Activated CD4-positive, alpha-beta T cell treated with anti-CD3 and anti-CD28 coated beads, Interleukin-2, amount 50 U/mL, for 4 hours (primary cell): Measurements from ENCODE around the gene TEX19.
"Not testable (repeated sequence)": the region's sequence is repeated elsewhere in the genome, so short reads cannot be mapped to it uniquely, and the experiment has no call there.

ENCODE experiments used
- DNase-seq, 2 experiments: peaks; one replicate each; pipeline ENCODE4 v3.0.0-alpha.2; 2020

Gene TEX19

DNA sequence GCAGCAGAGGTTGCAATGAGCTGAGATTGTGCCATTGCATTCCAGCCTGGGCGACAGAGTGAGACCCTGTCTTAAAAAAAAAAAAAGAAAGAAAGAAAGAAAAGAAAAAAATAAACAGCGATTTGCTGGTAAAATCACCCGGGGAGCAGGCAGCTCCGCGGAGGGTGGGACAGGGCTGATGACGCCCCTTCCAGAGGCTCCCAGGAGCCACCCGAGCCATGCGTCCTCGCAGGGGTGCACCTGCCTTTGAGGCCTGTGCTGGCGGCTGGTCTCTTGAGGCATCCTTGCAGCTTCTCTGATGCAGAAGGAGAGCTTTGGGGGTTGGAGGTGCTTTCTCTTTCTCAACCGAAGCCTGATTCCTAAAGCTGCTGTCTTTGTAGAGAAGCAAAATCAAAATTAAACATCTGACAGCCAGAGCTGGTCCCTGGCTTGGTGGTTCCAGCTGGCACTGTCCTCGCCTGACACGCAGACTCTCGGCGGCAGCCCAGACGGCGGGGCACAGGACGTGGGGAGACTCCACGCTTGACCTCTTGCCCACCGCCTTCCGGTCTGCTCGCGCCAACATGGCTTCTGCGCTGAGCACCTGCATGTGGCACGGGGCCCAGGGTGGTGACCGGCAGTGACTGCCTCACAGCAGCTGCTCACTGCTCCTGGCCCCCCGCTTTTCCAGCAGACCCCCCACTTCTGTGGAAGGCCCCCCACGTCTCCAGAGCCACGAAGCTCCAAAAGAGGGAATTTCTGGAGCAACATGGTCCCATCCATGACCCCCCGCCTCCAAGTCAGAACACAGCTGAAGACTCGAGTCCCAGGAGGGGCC is 19.1 kb downstream of the TEX19 start:
- no peak for DNase-seq

DNA sequence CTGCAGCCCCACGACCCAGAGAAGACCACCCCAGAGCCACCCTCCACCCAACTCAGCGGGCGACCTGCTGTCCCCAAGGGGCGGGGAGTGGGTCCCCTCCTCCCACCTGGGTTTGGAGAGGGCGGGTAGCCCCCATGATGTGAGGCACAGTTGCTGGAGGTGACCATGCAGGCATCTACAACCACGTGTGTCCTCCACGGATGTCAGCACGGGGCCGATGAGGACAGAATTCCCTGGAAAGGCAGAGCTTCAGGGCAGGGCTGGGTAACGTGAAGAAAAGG is 19.6 kb downstream of the TEX19 start:
- no peak for DNase-seq

DNA sequence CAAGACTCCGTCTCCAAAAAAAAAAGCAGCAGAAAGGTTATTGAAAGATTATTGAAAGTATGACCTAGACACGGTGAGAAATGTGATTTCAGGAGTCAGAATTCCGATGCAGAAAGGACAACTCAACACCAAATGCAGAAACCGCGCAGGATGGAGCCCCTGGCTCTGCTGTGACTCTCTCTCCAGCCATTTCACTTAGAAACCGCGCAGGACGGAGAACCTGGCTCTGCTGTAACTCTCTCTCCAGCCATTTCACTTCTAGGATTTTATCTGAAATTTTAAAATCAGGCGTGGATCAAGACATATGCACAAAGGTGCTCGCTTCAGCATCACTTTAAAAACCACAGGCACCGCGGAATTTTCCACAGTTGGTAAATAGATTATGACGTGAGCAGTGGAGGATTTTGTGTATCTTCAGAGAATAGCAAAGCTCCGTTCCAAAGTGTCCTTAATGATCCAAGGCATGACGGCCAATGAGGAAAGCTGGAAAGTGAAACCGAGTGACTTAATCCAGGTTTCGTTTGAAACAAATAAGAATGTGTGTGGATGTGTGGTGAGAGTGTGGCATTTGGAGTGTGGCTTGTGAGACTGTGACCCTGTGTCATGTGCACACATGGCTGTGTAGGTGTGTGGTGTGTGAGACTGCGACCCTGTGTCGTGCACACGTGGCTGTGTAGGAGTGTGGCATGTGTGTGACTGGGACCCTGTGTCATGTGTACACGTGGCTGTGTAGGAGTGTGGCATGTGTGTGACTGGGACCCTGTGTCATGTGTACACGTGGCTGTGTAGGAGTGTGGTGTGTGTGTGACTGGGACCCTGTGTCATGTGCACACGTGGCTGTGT is 22.0 kb downstream of the TEX19 start:
- no peak for DNase-seq

DNA sequence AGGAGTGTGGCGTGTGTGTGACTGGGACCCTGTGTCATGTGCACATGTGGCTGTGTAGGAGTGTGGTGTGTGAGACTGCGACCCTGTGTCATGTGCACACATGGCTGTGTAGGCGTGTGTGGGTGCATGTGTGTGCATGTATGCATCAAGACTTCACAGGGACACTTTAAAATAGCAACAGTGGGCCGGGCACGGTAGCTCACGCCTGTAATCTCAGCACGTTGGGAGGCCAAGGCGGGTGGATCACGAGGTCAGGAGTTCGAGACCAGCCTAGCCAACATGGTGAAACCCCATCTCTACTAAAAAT is 22.6 kb downstream of the TEX19 start:
- DNase-seq = not testable (repeated sequence)

DNA sequence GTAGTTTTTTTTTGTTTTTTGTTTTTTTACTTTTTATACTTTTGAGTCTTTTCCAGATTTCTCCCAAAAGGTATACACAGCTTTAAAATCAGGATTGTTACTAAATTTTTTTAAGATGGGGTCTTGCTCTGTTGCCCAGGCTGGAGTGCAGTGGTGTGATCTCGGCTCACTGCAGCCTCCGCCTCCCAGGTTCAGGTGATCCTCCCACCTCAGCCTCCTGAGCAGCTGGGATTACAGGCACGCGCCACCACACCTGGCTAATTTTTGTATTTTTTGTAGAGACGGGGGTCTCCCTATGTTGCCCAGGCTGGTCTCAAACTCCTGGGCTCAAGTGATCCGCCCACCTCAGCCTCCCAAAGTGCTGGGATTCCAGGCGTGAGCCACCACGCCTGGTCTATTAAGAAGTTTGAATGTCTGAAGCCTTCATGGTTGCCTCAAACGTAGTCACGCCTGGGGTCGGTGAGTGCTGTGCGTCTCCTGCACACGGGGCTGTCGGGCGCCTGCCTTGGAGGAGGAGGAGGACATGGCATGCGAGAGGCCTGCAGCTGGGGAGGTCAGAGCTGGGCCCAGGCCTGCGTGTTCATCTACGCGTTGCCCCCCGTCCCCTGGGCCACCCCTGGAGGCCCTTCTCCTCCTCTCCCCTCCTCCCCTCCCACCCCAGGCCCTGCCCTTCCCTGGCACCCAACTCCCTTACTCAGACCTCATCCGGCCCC is 23.3 kb downstream of the TEX19 start:
- DNase-seq = not testable (repeated sequence)

DNA sequence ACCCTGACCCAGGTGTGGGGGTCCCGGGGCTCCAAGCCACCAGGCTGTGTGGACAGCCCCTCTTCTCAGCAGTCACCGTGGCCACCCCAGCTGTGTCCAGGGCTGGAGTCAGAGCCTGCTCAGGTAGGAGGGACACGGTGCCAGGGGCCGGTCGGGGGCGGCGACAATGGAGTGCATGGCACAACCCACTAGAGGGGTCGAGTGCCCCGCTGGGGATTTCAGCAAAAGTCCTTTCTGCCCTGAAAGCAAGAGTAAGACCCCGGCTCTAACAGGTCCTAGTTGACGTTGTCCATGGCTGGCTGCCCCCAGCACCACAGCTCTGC is 23.8 kb downstream of the TEX19 start:
- no peak for DNase-seq

DNA sequence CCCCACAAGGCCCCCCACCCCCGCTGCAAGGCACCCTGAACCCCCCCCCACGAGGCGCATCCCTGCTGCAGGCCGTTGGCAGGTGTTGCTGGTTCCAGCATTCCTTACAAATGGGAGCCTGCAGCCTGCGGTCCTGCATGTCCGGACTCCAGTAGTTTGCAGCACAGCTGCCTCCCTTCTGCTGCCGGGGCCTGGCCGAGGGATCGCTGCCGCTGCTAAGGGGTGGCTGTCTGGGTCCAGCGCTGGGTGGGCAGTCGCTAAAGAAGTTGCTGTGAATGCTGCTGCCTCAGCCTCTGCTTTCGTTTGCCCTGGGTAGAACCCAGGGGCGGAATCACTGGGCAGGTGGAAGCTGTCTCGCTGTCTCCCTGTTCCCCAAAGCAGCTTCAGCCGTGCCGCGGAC is 24.4 kb downstream of the TEX19 start:
- DNase-seq = no peak

DNA sequence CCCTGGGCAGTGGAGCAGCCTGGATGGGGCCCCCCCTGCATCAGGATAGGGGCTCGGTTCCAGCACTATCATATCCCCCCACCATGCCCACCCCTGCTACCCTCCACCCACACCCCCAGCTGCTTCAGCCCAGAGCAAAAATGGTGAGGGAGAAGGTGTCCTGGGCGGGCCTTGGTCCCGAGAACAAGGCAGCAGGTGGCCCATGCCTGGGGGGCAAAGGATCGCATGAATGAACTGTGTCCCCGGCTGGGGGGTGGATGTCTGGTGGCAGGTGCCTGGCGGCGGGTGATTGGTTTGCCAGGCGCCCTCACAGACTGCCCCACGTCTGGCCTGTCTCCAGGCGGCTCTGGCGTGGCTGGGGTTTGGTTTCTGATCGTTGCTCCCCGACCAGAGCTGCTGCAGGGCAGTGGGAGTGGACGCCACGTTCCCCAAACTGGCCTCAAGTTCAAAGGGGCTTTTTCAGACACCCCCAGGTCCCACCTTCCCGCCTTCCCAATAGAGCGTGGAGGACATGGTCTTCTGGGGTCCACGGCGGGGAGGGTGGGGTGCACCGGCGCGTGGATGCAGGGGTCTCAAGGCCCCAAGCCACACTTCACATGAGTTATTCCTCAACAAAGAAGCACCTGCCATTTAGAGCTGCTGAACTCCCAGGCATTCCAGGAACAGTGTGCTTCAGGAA is 25.1 kb downstream of the TEX19 start:
- DNase-seq = no peak

DNA sequence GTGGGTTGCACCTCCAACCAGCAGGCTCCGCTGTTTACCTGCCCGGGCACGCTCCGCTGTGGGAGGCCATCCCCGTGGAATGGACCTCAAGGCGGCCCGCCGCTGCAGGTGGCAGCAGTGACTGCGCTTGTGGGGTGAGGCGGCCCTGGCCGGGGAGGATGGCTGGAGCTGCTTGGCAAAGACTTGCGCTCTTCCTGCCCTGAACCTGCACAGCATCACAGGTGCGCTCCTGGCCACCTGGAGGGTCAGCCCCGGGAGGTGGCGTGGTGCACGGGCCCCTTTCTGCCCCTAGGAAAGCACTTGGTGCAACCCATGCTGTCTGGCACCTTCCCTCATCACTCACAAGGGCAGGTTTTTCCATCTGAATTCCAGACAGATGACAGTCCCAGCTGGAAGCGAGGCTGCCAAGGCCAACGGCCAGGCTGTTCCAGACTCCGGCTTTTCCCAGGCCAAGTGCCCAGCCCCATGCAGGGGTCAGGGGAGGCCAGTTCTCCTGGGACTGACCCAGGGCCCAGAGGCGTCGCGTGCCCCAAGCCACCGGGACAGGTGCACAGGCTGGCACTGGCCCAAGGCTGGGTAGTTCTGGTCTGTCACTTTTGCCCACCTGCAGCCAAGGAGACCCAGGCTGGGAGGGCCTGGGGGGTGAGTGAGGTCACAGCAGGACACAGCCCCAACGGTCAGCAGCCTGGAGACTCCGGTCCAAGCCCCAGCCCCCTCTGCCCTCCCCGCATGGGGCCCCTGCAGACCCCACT is 25.9 kb downstream of the TEX19 start:
- no peak for DNase-seq

DNA sequence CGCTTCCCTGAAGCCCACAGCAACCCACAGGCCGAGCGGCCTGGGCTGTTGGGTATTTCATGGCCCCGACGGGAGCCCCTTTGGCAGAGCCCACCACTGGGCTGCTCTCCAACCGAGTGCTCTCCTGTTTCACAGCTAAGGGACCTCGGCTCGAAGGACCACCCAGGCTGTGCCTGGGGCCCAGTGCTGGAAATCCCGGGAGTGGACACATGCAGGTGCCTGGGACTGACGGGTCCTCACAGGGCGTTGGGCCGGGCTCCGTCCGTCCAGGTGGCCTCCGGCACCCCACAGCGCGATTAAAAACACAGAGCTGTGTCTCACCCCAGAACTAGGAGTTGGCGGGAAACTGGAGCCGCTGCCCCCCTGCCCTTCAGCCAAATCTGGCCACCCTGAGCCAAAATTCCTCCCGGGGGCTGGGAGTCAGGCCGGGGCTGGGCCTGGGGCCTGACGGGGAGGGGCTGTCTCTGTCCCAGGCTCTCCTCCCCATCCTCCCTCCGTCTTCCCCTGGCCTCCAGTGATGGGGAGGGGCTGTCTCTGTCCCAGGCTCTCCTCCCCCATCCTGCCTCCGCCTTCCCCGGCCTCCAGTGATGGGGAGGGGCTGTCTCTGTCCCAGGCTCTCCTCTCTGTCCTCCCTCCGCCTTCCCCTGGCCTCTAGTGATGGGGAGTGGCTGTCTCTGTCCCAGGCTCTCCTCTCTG is 26.7 kb downstream of the TEX19 start:
- no peak for DNase-seq

DNA sequence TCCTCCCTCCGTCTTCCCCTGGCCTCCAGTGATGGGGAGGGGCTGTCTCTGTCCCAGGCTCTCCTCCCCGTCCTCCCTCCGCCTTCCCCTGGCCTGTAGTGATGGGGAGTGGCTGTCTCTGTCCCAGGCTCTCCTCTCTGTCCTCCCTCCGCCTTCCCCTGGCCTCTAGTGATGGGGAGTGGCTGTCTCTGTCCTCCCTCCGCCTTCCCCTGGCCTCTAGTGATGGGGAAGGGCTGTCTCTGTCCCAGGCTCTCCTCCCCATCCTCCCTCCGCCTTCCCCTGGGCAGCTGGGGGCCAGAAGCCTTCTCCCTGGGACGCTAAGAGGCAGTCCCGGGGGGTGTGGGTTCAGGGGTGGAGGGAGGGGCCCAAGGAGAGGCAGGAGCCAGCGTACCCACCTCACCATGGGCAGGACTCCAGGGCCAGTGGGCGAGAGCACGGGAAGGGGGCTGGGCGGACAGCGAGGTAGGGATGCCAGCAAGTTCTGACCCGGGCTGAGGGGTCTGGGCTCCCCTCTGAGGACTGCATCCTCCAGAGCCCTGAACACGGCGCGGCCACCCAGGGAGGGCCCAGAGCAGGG is 27.3 kb downstream of the TEX19 start:
- DNase-seq = no peak

DNA sequence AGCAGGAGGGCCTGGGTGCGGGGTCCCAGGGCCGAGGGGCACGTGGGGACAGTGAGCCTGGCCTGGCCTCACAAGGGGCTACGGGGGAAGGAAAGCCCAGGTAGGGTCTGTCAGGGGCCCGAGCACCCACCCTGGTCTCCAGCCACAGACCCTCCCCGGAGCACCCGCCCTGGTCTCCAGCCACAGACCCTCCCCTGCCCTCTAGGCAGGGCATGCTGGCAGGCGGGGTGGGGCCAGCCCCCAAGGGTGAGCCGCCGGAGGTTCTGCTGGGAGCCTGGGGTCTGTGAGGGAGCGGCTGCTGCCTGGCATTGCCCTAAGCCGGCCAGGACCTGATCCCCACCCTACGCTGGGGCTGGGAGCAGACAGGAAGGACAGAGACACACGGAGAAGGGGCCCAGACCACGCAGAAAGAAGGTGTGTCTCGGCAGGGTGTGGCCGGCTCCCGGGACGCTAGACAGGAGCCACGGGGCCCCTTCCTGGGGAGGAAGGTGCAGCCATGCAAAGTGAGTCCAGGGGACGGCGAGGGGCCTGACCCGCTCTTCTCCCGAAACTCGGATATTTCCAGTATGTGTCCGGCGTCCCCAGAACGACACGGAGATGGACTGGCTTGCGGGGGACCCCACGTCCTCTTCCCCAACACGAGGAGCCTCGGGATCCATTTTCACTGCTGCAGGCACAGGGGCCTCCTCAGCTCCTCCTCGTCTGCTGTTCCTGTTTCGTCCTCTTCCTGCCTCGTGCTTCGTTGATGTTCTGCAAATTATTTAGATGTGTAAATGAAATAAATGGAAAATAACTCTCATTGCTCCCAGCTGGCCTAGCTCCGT is 28.0 kb downstream of the TEX19 start:
- no peak for DNase-seq

DNA sequence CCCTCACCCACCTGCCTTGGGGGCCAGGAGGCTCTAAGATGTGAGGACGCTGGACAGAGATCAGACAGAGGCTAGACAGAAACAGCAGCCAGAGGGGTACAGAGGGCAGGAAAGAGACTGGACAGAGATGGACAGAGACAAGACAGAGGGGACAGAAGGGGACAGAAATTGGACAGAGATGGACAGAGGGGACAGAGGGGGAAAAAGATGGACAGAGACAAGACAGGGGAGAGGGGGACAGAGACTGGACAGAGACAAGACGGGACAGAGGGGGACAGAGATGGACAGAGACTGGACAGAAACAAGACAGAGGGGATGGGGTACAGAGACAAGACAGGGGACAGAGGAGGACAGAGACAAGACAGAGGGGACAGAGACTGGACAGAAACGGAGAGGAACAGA is 28.7 kb downstream of the TEX19 start:
- DNase-seq = no peak

DNA sequence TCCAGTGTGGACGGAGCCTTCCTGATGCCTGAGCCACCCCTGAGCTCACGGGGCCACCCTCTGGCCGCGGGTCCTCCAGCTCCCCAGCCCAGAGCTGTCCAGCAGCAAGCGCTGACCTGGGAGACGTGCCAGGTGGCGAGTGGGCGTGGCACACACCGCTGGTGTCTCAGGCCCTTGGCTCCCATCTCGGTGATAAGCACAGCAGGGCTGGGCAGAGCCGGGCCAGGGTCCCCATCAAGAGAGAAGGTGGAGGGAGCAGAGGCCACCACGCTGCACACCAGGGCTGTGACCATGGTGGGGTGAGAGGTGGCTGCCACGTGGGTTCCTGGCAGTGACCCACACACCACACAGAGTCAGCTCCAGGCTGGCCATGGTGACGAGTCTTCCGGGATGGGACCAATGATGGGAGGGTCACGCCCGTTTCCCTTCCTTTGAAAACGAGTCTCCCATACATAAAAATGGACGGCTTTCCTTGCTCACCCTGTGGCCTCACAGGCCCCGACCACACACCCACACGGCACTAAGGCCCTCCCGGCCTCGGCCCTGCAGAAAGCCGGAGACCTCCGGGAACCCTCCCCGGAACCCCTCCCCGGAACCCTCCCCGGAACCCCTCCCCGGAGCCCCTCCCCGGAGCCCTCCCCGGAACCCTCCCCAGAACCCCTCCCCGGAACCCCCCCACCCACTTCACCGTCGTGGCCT is 29.3 kb downstream of the TEX19 start:
- DNase-seq = no peak

DNA sequence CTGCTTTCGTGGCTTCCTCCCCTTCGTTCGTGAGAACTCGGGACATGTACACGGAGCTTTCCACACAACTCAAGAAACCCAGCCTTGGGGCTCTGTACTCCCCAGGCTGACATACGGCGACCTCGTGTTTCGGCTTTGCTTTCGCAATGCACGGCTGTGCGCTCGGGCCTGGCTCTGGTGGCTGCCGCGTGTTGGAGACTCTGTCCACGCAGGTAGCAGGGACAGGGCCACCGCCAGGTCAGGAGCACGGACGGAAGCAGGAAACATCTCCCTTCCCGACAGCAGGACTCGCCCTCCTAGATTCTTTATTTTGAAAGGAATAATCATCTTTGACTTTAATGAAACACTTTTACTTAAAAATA is 29.9 kb downstream of the TEX19 start:
- no peak for DNase-seq

DNA sequence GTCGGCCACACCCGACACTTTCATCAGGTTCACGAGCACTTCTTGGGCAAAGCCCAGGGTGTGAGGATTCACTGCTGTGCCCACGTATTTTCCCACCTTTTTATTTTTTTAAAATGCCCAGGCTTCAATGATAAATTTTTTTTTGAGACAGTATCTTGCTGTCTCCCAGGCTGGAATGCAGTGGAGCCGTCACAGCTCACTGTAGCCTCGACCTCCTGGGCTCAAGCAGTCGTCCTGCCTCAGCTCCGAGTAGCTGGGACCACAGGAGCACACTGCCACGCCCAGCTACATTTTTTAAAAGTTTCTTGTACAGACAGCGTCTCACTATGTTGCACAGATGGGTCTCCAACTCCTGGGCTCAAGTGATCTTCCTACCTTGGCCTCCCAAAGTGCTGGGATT is 30.3 kb downstream of the TEX19 start:
- no peak for DNase-seq

DNA sequence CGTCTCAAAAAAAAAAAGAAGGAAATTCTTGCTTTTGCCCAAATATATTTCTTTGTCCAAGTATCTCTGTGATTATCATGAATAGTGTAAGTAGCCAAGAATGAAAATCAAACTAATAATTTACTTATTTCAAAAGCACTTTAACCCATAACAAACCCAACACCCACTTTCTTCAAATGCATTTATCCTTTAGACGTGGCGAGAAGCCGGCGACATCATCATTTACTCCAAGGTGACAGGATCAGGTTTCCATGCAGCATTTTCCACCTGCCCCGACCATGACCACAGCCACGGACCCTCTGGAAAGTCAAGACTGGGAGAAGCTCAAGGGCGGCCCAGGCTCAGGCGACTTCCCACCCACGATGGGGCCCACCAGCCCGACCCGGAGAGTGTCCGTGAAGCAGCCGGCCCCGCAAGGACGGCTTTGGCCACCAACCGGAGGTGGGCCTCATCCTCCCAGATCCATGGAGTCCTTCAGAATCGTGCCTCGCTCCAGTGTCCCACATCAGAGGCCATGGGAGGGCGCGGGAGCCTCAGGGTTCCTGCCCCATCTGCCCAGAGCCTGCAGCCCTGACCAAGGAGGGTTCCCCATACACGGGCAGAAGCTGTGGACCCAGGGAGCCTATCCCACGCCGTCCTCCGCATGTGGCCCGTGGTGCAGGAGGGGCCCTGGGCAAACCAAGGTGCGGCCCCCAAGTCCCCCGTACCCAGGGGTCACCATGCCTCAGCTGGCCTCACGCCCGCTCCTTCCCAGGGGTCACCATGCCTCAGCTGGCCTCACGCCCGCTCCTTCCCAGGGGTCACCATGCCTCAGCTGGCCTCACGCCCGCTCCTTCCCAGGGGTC is 31.2 kb downstream of the TEX19 start:
- no peak for DNase-seq

DNA sequence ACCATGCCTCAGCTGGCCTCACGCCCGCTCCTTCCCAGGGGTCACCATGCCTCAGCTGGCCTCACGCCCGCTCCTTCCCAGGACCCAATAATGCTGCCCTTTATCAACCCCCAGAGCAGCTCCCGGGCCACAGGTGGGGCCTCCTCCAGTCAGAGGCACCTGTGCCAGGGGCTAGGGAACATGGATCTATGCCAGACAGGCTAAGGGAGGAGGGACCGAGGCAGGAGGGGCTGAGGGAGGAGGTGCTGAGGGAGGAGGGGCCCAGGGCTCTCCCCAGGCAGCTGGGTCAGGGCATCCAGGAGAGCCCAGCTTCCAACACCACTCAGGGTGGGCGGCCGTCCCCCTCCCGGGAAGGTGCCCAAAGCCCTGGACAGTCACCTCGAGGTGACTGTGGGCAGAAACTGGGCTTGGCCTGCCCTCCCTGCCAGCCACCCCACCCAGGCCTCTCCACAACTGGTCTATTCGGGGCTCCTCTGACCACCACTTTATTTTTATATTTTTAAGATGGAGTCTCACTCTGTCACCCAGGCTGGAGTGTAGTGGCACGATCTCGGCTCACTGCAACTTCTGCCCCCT is 31.9 kb downstream of the TEX19 start:
- DNase-seq = no peak

DNA sequence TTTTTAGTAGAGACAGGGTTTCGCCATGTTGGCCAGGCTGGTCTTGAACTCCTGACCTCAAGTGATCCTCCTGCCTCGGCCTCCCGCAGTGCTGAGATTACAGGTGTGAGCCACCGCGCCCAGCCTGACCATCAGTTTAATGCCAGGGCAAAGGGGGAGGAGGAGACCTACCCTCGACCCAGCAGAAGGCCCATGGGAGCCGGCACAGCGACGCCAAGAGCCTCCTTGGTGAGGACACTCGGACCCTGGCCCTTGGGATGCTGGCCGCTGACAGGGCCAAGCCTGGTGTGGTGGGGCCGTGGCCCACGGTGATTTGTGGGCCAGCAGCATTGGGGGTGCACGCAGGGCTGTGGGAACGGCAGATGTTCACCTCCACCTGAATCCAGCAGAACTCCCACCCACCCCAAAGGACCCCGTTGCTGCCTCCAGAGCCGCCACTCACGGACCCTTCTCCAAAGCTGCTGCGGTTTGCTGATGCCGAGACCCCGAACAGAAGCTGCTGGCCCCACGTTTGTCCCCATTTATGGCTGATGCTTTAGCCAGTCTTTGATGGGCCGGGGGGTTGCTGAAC is 32.5 kb downstream of the TEX19 start:
- no peak for DNase-seq
